Spleen (tissue), 11 donors: Measurements from ENCODE around the gene MAPKAP1. TPM values are rescaled to one million over a fixed set of nuclear protein-coding genes. Genes with fewer than 3 reads are reported as not detected.

Experiments used
- DNase-seq: peaks from one replicate; pipeline ENCODE4 v3.0.0-alpha.2; 2020
- H3K27ac ChIP-seq, 8 donors: fragments of 200-600 bp; sonication (generic) in 7 of 8; 1 replicate in 4 of 8; 2 replicates in 4 of 8; pipeline versions ENCODE4 v1.5.0 to v1.8.0; 2016 to 2021; ENCODE audit warnings: inconsistent platforms in 4 of 8, mild to moderate bottlenecking in 4 of 8, moderate library complexity in 1 of 8
- H3K27me3 ChIP-seq, 7 donors: fragments of 200-600 bp; sonication (generic) in 6 of 7; replicated peaks in 1 of 7; 1 replicate in 4 of 7; 2 replicates in 3 of 7; pipeline versions ENCODE4 v1.5.0 to v1.8.0; 2016 to 2021; ENCODE audit warnings: inconsistent platforms in 3 of 7, mild to moderate bottlenecking in 1 of 7
- H3K36me3 ChIP-seq, 6 donors: fragments of 200-600 bp; sonication (generic) in 5 of 6; 1 replicate in 4 of 6; 2 replicates in 2 of 6; pipeline versions ENCODE4 v1.5.0 to v1.8.0; 2016 to 2021; ENCODE audit warnings: inconsistent platforms in 2 of 6
- H3K4me1 ChIP-seq, 6 donors: fragments of 200-600 bp; sonication (generic) in 5 of 6; 1 replicate in 3 of 6; 2 replicates in 3 of 6; pipeline versions ENCODE4 v1.5.0 to v1.8.0; 2016 to 2021; ENCODE audit warnings: inconsistent platforms in 3 of 6
- H3K4me3 ChIP-seq, 8 donors: fragments of 200-600 bp; sonication (generic) in 7 of 8; 1 replicate in 4 of 8; 2 replicates in 4 of 8; pipeline versions ENCODE4 v1.5.0 to v1.8.0; 2016 to 2021; ENCODE audit warnings: inconsistent platforms in 4 of 8, mild to moderate bottlenecking in 4 of 8, moderate library complexity in 2 of 8
- H3K9me3 ChIP-seq, 8 donors: fragments of 200-600 bp; sonication (generic) in 7 of 8; 1 replicate in 4 of 8; 2 replicates in 4 of 8; pipeline versions ENCODE4 v1.5.0 to v1.8.0; 2016 to 2021; ENCODE audit warnings: inconsistent platforms in 4 of 8
- POLR2A ChIP-seq, 3 donors: fragments of 450-650 bp; IDR thresholded peaks; one replicate each; pipeline ENCODE4 v1.5.1; 2017; ENCODE audit warnings: antibody characterized with exemption in 3 of 3, mild to moderate bottlenecking in 1 of 3
- POLR2AphosphoS5 ChIP-seq, 3 donors: sonication (generic); formaldehyde crosslinking; IDR thresholded peaks; one replicate each; pipeline ENCODE4 v1.5.1; 2017; ENCODE audit warnings: antibody characterized with exemption in 3 of 3
- WGBS, 5 donors: extraction: QIAGEN DNeasy Blood & Tissue Kit in 3 of 5; methylation state at CpG; one replicate each; pipeline versions ENCODE4 v1.1.5 to v1.1.7; 2013 to 2018; 5-methylcytosine and 5-hydroxymethylcytosine counted together
- intact Hi-C: fragments of 100-400 bp; cut with DNase I; formaldehyde crosslinking; loops from one replicate; pipeline ENCODE4 v1.15.0; 2023; ENCODE audit warnings: low total_unique reads
- polyA plus RNA-seq, 3 donors: library from polyadenylated mRNA; stranded (reverse); fragments of 200-250 nt; gene quantifications; one replicate each; pipeline ENCODE4 v1.2.1, GENCODE V29; 2013
- total RNA-seq, 7 donors: library from RNA; depleted of rRNA in 3 of 7; stranded (reverse); fragments of >200 nt in 3 of 7; fragmentation: NEBNext Ultra II Directional in 4 of 7; extraction: Animal tissue kit (Norgen Biotek cat#: 25700) in 4 of 7; gene quantifications; one replicate each; pipeline versions ENCODE4 v1.1.0 to v1.2.1, GENCODE V29; 2016 to 2021
- TF ChIP-seq, protein P1 (sequence below), 11 experiments: fragments of 200-600 bp in 7 of 11; fragments of 450-650 bp in 4 of 11; sonication (generic) in 4 of 11; IDR thresholded peaks in 8 of 11; conservative IDR thresholded peaks in 3 of 11; 1 replicate in 7 of 11; 2 replicates in 4 of 11; pipeline versions ENCODE4 v1.4.0 to v1.8.0; 2016 to 2021; ENCODE audit warnings: antibody characterized with exemption in 11 of 11, inconsistent platforms in 4 of 11, mild to moderate bottlenecking in 1 of 11
- donor health status: healthy with polysubstance abuse.
- donor health status: DM: no; HTN: no; CAD: no; lungs with moderate emphysema.
- donor health status: DM: no; HTN: no; CAD: no.
- donor health status: Bipolar disorder and iron deficiency.
- donor health status: healthy.
- donor health status: DM: no; HTN: no; CAD: no.
- donor health status: DM: yes; HTN: yes; CAD: no.

Gene MAPKAP1
- total and polyA plus RNA-seq, 10 donors: 37.2 to 77.2 (median 60.4) TPM

DNA sequence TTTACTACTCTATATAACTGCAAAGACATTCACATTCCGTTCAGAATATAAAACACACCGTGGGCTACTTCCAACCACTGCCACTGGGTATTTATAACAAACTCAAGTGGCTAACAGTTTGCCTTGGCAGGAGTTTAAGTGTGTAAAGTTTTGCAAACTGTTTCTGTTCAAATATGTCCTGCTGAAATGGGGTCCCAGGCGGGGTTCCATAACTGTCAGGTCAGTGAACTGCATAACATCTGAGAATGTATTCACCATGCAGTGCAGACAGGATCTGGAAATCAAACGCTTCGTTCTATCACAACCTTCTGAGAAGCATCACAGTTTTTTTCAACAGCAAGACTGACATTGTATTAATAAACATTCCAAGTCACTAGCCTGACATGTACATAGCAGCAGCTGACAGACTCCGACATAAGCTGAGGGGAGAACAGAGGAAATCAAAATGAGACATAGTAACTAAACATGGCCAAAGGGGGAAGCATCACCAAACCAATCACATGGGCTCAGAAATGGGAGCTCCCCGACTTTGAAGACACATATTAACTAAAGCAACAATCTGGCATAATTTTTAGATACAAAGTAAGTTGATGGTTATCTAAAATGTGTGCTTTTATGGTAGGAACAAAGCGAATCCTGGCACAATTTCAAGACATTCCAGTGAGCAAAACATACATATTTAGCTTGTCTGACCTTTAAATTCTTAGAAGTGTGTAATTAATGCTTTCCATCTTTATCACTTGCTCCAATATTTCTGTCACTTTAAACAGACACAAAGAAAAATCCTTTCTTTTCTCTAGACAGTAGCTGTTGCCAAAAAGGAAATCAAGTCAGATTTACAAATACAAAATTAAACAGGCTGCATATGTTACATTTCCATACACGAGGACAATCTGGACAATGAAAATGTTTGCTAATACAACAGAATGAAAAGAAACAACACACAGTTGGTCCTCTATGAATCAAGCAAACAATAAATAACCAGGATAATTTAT lies 156.8 kb downstream of the MAPKAP1 start:
- intact Hi-C loops: loop anchor here (10.0 kb wide), 1 partner anchor 85 kb away; no protein-coding TSS in a partner anchor
- WGBS, 5 donors: 59 to 81% (median 74%) methylated on average over 9 of the region's 9 CpGs
- Histone ChIP-seq H3K4me3 (no peak overlapping the region), H3K36me3 (peaks cover 0 to 34% (median 4%) of the 10 kb centered on the region in 6 donors), H3K4me1 (peaks cover 0 to 38% (median 12%) of the 10 kb centered on the region in 6 donors), H3K27ac (peak overlapping the region in 5 of 8 donors; percentile 7 to 42 (median 39)), H3K9me3 (no peaks in the 10 kb centered on the region), H3K27me3 (no peaks in the 10 kb centered on the region)
- TF ChIP-seq, protein P1, sequence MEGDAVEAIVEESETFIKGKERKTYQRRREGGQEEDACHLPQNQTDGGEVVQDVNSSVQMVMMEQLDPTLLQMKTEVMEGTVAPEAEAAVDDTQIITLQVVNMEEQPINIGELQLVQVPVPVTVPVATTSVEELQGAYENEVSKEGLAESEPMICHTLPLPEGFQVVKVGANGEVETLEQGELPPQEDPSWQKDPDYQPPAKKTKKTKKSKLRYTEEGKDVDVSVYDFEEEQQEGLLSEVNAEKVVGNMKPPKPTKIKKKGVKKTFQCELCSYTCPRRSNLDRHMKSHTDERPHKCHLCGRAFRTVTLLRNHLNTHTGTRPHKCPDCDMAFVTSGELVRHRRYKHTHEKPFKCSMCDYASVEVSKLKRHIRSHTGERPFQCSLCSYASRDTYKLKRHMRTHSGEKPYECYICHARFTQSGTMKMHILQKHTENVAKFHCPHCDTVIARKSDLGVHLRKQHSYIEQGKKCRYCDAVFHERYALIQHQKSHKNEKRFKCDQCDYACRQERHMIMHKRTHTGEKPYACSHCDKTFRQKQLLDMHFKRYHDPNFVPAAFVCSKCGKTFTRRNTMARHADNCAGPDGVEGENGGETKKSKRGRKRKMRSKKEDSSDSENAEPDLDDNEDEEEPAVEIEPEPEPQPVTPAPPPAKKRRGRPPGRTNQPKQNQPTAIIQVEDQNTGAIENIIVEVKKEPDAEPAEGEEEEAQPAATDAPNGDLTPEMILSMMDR (IDR thresholded peaks at IDR 0.05 in 8 of 11, conservative IDR thresholded peaks at IDR 0.05 in 3 of 11): no peak
- no peak for TF ChIP-seq POLR2A (IDR thresholded peaks at IDR 0.05)
- no peak for TF ChIP-seq POLR2AphosphoS5 (IDR thresholded peaks at IDR 0.05)
- no peak for DNase-seq

DNA sequence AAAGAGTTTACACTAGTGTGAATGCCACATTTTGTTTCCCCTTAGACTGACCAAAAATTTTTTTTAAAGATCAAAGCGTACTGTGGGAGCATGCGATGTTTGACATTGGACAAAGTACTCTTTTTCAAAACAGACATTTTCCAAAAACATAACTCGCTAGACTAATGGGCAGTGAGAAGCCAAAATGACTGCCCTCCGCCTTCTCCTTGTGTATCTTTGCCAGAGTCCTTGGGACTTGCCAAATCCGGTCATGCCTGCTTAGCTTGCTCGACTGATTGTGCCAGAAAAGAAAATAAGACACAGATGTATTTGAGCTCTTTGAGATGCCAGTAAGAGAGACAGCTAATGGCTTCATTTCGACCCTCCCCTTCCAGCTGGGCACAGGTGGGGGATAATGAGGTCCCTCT lies 157.5 kb downstream of the MAPKAP1 start:
- TF ChIP-seq POLR2AphosphoS5 (IDR thresholded peaks at IDR 0.05) (no peak), POLR2A (IDR thresholded peaks at IDR 0.05) (no peak)
- TF ChIP-seq, protein P1 (IDR thresholded peaks at IDR 0.05 in 8 of 11, conservative IDR thresholded peaks at IDR 0.05 in 3 of 11): no peak
- no peak for DNase-seq
- 62 to 76% (median 74%) methylated on average over 7 of the region's 7 CpGs for whole genome bisulfite sequencing, 5 donors

DNA sequence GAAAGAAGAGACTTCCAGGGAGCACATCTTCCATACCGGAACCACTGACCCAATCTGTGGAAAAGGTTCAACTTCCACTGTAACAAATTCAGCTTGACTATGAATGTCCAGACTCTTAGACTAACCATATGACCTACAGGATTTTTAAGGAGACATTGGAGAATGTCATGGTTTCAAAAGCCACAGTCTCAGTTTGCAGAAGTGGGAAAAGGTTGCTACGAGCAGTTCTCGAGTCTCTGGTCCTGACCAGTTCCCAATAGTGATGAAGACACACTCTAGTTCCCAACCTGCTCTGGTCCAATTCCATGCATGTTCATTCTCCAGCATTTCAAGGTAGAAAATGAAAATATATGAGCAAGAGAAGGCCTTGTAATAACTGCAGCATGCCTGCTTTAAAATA lies 158.0 kb downstream of the MAPKAP1 start:
- no peak for DNase-seq
- intact Hi-C loops: no loop called here
- Histone ChIP-seq H3K36me3 (peaks cover 0 to 33% (median 4%) of the 10 kb centered on the region in 6 donors), H3K4me3 (no peak overlapping the region), H3K27me3 (no peaks in the 10 kb centered on the region), H3K9me3 (no peaks in the 10 kb centered on the region), H3K27ac (peak overlapping the region in 6 of 8 donors; percentile 7 to 42 (median 38)), H3K4me1 (peaks cover 0 to 38% (median 12%) of the 10 kb centered on the region in 6 donors)
- 60 to 87% (median 79%) methylated on average over 3 of the region's 3 CpGs for WGBS, 5 donors
- no peak for TF ChIP-seq POLR2AphosphoS5 (IDR thresholded peaks at IDR 0.05)
- TF ChIP-seq, protein P1 (IDR thresholded peaks at IDR 0.05 in 8 of 11, conservative IDR thresholded peaks at IDR 0.05 in 3 of 11): no peak
- TF ChIP-seq POLR2A (IDR thresholded peaks at IDR 0.05): no peak

More for the DNA sequence above, 157.5 kb downstream of the MAPKAP1 start:
- Histone ChIP-seq H3K27ac (peak overlapping the region in 6 of 8 donors; percentile 7 to 42 (median 38)), H3K4me3 (no peak overlapping the region), H3K36me3 (peaks cover 0 to 33% (median 4%) of the 10 kb centered on the region in 6 donors), H3K9me3 (no peaks in the 10 kb centered on the region), H3K27me3 (no peaks in the 10 kb centered on the region), H3K4me1 (peaks cover 0 to 38% (median 12%) of the 10 kb centered on the region in 6 donors)
- intact Hi-C loops: no loop called here

DNA sequence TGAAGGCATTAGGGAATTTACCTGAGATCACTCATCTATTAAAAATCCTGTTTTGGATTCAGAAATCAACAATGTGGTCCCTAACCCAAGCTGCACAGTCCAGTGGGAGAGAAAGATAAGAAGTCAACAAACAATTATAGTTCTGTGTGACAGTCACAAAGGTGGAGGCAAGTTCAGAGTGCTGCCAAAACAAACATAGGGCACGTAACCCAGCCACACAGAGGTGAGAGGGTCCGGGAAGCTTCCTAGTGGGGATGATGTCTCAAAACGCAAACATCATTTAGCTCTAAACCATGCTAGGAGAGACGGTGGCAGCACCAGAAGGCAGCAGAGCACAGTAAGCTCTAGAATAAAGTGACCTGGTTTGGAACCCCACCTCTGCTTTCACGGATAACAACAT lies 158.9 kb downstream of the MAPKAP1 start:
- TF ChIP-seq, protein P1 (IDR thresholded peaks at IDR 0.05 in 8 of 11, conservative IDR thresholded peaks at IDR 0.05 in 3 of 11): no peak
- TF ChIP-seq POLR2AphosphoS5 (IDR thresholded peaks at IDR 0.05) (no peak), POLR2A (IDR thresholded peaks at IDR 0.05) (no peak)
- 87 to 97% (median 88%) methylated on average over 5 of the region's 5 CpGs for WGBS, 5 donors
- no peaks in the 10 kb centered on the region for H3K9me3 ChIP-seq
- no peak for DNase-seq
- H3K36me3 ChIP-seq: peaks cover 0 to 34% (median 4%) of the 10 kb centered on the region in 6 donors
- no peaks in the 10 kb centered on the region for H3K27me3 ChIP-seq
- H3K4me1 ChIP-seq: peaks cover 0 to 38% (median 12%) of the 10 kb centered on the region in 6 donors
- intact Hi-C loops: no loop called here
- no peak overlapping the region for H3K27ac ChIP-seq
- no peak overlapping the region for H3K4me3 ChIP-seq
